GM18951 (cell line): ENCODE results near the gene AKT1S1.

ENCODE experiments used
- POLR2A ChIP-seq: IDR thresholded peaks from 4 replicates; pipeline ENCODE4 v1.6.1; 2011; ENCODE audit warnings: mild to moderate bottlenecking; ENCODE audit not compliant: insufficient read length, insufficient read depth; ENCODE audit errors: extremely low read depth
- in situ Hi-C: fragments of 300-500 bp; cut with MboI; formaldehyde crosslinking; loops from one replicate; pipeline ENCODE4 v1.12.0; 2022; ENCODE audit warnings: low sequenced_read_pairs, mixed read lengths, inconsistent platforms; ENCODE audit not compliant: unreplicated experiment

The AKT1S1 gene

DNA sequence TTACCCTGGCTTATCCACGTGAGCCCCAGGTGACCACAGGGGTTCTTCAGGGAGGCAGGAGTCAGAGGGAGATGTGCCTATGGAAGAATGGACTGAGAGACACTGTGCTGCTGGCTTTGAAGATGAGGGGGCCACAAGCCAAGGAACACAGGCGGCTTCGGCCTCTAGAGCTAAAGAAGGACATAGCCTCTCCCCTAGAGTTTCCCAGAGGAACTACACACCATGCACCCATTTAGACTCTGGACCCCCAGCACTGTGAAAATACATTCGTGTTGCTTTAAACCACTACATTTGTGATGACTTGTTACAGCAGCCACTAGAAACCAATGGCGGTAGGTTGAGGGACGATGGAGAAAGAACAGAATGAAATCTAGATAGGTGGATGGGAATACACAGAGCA is 38.1 kb upstream of the AKT1S1 start:
- no peak for TF ChIP-seq POLR2A
- in situ Hi-C loops: no loop called here

DNA sequence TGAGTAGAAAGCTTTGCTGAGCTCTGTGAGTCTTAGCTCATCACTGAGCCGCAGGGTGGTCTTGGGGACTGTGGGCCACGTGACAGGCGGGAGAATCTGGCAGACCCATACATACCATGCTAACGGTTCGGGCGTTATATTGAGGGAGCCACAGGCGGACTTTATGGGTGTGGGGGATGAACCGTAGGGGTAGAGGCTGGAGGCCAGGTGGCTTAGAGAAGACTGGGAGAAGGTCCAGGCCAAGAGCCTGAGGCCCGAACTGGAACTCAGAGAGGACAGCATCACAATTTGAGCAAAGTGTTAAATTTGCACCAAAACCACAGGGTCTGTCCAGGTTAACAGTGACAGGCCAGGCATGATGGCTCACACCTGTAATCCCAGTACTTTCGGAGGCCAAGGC is 36.6 kb upstream of the AKT1S1 start:
- TF ChIP-seq POLR2A: no peak
- in situ Hi-C loops: no loop called here

DNA sequence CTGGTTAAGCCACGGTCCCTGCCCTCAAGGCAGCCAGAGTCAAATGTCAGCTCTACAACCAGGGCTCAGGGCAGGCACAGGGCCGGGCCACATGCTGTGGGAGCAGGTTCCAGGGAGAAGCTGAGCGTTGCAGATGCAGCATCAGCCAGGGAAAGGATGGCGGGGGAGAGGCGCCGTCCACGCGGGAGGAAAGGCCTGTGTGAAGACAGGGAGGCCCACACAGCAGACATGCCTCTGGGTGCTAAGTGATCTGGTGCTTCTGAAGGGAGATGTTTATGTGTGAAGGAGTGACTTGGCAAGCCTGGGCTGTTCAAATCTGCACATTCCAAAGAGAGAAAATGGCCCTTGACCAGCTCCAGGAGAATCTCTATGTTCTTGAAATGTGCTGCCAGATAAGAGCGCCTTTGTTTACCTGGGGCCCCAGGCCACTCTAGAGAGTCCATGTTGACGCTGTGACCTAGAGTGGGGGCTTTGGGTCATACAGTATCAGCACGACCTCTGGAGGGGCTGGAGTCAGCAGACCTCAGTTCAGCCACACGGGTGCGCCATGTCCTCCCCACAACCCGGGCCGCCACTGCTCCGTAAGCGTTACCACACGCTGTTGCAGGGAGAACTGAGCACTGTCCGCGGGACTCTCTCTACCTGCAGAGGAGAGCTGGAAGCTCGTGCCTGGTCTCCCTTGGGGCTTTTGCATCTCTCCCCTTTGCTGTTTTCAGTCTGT is 36.0 kb upstream of the AKT1S1 start:
- in situ Hi-C loops: no loop called here
- TF ChIP-seq POLR2A: no peak

DNA sequence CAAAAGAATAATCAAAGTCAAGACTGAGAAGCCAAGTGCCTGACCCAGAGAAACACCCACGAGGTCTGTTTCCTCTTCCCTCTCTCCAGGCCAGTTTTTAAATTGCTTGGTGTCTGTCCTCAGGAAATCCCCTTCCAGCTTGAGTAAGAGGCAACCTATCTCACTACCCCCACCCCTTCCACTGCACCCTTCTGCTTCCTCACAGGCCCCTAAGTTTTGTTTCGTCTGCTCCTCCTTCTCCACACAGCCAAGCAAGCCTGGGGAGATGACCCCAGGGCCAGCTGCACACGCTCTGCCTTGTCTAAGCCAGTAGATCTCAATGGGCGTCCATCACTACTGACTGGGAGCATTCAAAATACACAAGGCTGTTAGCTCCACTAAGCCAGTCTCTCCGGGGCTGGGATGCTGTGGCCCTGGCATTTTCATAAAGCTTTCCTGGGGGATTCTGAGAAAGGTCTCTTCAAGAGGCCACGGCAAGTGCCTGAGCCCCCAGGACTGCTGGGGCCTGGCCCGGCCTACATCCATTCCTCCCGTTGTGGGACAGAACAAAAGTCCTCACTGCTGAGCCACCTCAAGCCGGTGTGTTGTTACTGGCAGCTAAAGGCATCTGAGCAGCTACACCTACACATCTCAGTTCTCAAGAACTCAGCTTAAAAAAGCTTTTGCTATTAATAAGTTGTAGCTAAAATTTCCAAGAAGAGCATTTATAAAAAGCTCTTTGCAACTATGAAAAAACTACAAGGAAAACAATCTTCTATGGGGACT is 34.4 kb upstream of the AKT1S1 start:
- peak; percentile 55 for TF ChIP-seq POLR2A
- in situ Hi-C loops: no loop called here

DNA sequence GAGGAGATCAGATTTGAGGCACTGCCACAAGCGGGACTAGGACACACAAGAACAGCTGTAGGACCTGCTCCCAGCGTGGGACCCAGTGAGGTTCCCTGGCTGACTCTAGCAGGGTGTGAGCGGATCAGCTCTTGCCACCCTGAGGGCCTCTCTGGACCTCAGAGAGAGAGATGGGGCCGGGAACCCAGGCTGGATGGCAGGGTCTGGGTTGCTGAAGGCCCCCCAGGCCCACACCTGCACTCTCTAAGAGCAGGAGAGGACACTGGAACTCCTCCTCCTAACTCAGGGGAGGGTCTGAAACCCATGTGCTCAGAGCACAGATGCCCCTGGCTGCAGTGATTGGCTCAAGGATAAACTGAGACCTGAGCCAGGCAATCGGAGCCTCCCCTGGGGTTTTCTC is 33.0 kb upstream of the AKT1S1 start:
- peak; percentile 30 for TF ChIP-seq POLR2A
- in situ Hi-C loops: no loop called here

DNA sequence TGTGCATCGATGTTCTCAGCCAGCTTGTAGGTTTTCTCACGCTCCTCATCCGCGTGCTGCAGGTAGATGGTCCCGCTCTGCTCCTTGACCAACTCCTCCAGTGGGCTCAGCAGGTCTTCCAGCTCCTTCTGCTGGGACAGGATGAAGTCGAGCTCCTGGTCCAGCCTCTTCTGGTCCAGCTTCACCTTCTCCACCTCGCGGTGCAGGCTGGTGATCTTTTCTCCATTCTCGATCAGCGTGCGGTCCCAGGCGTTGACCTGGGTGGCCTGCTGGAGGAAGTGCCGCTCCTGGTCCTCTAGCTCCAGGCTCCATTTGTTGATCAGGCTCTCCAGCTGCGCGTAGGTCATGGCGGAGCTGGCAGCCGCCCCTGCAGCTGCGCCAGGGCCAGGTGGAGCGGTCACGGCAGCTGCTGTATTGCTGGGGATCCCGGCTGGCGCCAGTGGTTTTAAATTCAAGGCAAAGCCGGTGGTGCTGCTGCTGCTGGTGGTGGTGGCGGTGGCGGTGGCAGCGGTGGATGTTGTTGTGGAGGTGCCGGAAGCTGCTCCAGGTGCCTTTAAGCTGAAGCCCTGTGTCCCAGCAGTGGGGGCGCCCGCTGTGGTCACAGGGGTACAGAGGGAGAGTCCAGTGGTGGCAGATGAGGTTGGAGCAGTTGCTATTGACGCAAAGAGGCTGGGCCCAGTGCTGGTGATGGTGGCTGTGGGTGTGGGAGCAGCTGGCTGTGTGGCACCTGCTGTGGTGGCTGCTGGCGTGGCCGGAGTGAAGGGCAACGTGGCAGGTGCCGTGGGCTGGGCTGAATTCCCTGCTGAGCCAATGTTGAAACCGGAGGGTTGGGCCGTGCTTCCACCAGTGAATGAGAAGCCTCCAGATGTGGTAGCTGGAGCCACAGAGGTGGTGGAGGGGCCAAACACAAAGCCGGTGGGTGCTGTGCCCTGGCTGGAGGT is 31.6 kb upstream of the AKT1S1 start:
- no peak for TF ChIP-seq POLR2A
- in situ Hi-C loops: no loop called here

DNA sequence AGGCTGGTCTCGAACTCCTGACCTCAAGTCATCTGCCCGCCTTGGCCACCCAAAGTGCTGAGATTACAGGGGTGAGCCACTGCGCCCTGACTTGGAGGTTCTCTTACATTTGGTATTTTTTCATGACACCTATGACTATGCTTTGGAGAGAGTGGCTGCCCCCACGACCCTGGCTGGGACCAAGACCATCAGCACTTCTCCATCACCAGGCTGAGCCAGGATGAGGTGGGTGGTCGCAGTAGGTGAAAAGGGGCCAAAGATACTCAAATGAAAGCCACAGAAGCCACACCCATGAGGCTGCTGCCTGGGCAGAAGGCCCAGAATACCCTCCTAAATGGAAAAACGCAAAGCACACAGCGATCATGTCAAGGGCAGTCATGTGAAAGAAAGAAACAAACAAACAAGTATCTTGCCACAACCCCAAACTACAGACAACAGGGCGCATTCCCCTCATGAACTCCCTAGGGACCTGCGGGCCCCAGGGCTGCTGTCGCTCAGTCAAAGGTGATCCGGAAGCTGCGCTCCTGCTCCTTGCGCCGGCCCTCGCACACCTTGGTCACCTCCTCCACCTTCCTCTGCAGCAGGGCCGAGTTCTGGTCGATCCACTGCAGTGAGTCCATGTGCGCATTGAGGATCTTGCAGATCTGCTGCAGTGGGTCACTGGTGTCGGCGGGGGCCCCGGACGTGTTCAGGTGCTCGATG is 30.7 kb upstream of the AKT1S1 start:
- TF ChIP-seq POLR2A: no peak
- in situ Hi-C loops: no loop called here

DNA sequence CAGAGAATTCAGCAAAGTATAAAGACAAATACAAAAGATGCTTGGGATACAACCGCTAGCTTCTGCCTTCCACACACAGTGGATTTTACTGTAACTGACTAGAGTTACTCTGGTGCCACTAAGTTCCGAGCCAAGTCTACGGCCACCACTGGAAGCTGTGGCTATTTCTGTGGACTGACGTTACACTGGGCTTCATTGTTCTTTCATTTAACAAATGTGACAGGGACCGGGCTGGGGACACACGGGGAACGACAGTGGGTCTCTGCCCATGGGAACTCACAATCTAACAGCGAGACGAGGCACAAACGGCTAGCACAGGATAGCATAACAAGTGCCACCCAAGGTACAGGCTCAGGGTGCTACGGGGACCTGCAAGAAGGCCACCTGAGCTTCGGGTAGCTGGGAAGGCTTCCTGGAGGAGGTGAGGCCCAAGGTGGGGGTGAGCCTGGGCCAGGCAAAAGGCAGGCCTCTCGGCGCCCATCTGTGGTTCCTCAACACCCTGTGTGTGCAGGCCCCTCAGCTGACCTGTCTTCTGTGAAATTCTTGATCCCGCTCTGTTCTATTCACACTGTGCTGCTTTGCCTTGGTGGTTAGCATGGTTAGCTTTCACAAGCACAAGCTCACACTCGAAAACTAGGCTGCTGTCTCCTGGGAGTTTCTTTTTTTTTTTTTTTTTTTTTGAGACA is 29.9 kb upstream of the AKT1S1 start:
- in situ Hi-C loops: no loop called here
- TF ChIP-seq POLR2A: no peak

DNA sequence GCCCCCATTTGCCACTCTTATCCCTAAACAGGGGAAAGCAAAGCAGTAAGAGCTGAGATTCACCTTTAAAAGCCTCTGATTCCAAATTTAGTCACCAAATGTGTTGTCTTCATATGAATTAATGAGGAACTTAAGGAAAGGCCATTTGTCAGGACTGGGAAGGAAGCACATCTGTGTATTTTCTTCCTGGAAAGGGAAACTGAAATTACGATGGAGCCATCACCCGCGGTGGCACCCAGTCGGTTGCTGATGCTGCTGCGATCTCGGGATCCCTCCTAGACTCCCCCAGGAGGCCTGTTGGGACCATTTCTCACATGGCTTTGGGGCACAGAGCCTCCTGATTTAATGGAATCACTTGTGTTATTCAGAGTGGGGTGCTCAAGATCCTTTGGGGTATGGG is 27.0 kb upstream of the AKT1S1 start:
- TF ChIP-seq POLR2A: no peak
- in situ Hi-C loops: no loop called here

DNA sequence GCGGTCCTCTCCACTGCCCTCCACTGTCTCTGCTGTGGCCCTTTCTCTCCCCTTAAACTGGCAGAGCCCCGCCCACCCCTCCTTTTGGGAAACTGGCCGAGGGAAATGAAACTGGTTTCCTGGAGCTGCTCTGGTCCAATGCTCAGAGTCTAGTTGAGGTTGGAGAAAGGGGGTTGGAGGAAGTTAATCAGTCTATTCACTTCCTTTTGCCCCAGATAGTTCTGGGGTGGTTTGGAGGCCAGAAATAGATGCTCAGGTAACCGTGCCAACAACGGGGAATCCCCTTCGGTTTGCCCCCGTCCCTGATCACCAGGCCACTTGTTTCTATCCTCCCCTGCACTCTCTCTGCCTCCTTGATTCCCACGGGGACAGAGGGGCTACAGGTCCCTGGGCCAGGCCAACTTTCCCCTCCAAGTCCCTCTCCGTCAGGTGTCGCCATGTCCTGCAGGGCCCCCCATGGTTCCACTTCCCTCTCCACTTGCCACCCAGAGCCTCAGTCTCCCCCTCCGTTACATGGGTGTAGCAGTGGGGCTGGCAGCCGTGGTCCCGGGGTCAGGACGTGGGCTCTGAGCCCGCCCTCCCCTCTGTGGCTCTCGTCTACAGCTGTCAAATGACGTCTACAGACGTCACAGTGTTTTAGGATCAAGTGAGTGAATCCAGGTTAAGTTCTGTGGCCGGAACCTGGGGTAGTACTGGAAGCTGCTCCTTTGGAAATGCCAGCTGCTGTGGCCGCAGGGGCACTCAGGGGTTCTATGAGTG is 19.9 kb upstream of the AKT1S1 start, which contains the start of gene IL4I1:
TSS of gene IL4I1 (minus strand) at position 25 of the 759 bp plus-strand sequence. CDS start 727 bp downstream, outside the sequence.
- in situ Hi-C loops: no loop called here
- peak; percentile 70 for TF ChIP-seq POLR2A

DNA sequence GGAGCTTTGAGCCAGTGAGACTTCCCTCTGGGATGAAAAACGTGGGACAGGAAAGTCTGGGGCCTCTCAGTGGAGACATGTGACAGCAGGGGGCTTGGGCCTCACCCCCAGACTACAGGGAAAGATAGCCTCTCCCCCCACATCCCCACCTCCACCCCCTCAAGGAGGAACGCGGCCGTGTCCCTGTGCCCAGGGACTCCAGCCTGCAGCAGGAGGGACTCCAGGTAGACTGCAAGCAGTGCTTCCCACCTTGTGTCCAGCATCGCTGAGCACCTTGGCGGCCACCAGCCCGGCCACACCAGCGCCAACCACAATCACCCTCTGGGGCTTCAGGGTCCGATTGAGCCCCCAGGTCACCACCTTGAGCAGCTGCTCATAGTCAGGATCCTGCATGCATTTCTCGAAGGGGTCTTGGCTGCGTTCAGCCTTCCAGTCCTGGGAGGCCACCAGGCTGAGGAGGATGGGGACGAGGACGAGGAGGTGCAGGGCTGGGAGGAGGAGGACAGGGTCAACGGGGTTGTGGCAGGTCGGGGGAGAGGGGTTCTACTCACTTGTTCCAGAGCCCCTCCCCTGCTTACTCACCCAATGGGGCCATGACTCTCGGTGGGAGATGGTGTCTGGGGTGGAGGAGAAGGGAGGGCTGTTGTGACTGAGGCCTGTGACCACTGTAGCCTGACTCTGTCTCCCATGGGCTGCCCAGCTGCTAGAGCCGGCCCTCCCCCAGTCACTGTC is 18.6 kb upstream of the AKT1S1 start:
- peak; percentile 45 for TF ChIP-seq POLR2A

More for the DNA sequence above, 18.6 kb upstream of the AKT1S1 start:
- in situ Hi-C loops: no loop called here
